Right renal pelvis (tissue), 4 donors: ENCODE data around the gene AAGAB. TPM values are rescaled to one million over a fixed set of nuclear protein-coding genes. Genes with fewer than 3 reads are reported as not detected.

Experiments
- DNase-seq, 4 donors: peaks; one replicate each; pipeline ENCODE4 v3.0.0-alpha.2; 2013; ENCODE audit warnings: low read depth in 4 of 4, low spot score in 3 of 4, missing footprints in 1 of 4
- polyA plus RNA-seq, 4 donors: library from polyadenylated mRNA; unstranded; fragments of 120-200 nt; gene quantifications; one replicate each; pipeline ENCODE4 v1.2.1, GENCODE V29; 2013; ENCODE audit not compliant: insufficient read length in 4 of 4

Gene AAGAB
- polyA plus RNA-seq, 4 donors = 50.8 to 65.3 (median 63.1) TPM

DNA sequence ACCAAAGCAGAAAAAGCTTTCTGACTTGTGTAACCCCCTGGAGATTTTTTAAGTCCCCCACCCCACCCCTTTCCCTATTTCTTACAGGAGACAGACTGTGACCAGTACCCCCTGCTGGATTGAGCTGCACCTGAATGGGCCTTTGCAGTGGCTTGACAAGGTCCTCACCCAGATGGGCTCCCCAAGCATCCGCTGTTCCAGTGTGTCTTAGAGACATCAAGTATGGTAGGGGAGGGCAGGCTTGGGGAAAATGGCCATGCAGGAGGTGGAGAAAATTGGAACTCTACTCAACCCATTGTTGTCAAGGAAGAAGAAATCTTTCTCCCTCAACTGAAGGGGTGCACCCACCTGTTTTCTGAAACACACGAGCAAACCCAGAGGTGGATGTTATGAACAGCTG lies 64.1 kb downstream of the AAGAB start:
- DNase-seq = no peak

DNA sequence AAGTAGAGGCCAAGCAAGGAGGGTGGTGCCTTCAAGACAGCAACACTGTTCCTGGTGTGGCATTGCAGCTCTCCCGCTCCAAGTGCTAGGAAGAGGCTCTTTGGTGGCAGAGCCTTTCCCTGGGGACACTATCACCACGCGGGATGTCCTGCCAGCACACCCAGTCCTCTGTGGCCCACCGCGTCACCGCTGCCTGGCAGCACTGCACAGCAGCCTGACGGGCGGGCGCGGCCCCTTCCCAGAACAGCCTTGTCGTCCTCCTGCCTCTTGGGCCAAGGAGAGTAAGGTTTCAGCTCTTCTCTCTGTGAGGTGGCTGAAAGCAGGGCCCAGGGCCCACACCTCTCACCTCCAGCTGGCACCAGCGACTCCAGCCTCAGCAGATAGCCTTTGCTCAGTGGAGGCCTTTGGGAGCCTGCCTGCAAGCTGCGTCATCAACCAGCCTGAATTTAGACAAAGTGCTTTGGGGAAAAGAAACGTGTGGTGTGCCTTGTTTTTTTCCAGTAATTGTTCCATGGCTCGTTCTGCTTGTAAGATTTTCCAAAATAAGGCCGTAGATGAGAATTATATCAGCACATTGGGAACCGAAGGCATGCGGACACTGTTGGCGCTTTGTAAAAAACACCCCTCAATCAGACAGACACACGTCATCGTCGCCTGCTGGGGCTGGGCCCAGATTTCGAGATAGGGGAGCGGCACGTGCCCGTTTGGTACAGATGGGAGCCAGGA lies 65.0 kb downstream of the AAGAB start:
- no peak for DNase-seq

DNA sequence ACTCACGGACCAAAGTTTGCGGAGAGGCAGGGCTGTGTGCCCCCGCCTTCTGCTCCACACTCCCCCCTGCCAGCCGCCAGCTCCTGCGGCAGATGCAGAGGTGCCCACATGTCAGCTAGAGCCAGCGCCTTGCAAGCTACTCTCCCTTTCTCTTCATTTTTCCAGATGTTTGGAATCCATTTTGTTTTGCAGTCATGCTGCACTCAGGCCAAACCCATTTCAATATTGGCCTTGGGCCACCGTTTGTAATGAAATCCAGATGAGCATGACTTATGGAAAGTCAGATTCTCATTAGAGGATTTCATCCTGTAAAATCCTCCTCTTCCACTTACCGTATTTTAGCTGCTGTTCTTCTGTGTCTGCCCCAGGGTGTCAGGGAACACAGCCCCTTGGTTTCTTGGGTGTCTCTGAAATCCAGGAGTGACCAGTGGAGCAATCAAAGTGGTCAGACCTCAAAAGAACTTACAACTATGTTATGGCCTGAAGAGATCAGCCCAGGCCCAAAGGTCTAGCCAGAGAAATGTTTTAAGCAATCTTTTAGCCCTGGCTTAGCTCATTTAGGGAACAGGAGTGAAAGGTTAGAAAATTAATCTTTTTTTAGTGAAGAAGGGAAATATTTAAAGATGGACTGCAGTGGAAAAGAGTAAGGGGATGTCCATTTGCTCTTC lies 65.8 kb downstream of the AAGAB start:
- DNase-seq = peak in 1 of 4 donors; percentile 52

DNA sequence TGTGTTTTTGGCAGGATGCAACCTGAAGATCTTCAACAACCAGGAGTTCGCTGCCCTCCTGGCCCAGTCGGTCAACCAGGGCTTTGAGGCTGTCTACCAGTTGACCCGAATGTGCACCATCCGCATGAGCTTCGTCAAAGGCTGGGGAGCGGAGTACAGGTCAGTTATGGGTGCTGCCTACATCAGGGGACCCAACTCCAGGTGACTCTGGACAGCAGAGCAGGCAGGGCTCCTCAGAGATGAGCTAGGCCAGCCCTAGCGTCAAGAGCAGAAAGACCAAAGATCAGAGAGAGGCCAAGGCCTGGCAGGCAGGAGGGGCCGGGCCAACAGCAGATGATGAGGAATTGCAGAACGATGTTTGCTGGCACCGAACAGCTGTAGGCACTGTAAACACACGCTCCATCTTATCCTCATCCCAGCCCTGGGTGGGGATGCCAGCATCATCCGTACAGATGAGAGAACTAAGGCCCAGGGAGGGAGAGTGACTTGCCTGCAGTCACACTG lies 67.1 kb downstream of the AAGAB start:
- DNase-seq = no peak

DNA sequence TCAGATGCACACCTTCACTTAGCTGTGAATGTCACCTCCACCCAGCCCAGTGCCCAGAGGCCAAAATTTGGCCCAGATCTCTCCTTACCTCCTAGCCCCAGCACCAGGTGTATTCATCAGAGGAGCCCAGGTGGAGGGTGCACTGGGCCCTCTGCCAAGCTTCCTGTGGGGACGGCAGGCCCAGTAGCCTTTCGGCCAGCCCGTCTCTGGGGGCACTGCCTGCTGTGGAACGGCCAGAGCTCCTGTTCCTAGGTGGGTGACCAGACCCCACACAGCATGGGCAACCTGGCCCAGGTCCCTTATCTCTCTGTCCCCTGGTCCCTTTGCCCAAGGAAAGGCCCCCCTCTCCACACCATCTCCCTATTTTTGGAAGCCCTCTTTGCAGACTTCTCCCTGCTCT lies 67.8 kb downstream of the AAGAB start:
- DNase-seq = no peak

DNA sequence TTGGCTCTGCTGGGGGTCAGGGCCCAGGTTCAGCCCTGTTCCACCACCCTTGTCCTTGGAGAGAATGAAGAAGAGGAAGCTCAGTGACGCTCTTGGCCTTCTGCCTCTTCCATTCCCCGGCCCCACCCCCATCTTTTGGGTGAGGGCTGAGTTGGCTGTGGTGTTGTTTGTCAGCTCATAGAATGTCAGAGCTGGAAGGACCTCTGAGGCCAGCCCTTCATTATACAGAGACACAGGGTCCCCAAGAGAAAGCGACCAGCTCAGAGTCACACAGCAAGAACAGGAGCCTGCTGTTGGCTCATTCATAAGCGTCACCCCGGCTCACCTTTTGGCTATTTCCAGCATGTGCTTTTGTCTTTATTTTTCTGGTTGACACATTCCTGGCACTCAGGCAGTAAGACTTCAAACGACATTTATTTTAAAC lies 68.2 kb downstream of the AAGAB start:
- no peak for DNase-seq

DNA sequence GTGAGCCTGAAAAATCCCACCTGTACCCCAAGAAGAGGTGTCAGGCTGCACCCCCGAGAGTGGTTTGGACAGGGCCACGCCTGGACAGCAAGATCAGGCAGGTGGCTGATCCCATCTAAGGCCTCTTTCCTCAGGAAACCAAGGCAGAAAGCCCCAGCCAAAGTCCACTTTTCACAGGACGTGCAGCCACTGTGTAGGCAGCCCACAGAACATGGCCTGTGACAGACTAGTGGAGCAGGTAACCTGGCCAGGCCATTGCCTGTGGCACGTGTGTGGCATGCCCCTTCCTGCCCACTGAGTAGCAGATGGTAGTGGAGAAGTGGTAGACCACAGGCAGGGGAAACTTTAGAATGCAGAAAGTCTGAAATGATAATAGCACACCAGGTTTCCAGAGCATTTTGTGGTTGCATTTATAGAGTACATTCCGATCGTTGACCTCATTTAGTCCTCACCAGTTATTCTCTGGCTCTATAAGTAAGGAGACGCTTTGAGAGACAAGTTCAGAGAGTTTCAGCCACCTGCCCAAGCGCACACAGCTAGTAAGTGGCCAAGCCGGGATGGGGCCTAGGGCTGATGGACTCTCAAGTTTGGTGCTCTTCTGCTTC lies 68.7 kb downstream of the AAGAB start:
- no peak for DNase-seq

DNA sequence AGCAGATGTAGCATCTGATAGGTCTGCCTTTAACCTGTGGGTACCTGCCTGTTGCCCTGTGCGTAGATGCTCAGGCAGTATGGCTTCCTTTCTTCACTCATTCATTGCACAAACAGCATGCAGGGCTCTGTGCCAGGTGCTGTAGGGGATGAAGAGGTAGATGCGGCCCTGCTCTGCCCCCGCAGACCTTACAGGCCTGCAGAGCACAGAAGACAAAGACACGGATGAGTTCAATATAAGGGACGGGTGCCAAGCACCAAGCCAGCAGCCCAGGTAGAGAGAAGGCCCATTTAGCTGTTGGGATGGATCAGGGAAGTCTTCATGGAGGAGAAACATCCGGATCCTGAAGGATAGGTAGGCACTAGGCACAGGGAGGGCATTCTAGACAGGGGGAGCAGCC lies 69.4 kb downstream of the AAGAB start:
- DNase-seq = no peak

DNA sequence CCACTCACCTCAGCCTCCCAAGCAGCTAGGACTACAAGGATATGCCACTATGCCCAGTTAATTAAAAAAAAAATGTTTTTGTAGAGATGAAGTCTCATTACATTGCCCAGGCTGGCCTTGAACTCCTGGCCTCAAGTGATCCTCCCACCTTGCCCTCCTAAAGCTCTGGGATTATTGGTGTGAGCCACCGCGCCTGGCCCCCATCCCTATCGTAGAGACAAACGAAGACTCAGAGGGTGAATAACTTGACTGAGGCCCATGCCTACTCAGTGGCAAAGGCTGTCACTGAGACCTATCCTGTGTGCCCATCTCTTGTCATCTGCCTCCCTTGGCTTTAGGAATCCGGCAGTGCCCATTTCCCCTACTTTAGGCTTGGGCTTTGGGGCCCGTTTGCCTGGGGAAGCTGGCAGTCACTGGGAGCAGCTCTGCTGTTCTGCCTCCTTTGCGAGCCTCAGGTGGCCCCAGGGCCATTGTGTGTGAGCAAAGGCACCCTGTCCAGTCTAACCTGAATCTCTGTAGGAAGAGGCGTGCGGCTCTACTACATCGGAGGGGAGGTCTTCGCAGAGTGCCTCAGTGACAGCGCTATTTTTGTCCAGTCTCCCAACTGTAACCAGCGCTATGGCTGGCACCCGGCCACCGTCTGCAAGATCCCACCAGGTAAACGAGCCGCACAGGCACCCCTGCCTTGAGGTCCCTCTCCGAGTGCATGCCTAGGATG lies 70.1 kb downstream of the AAGAB start:
- DNase-seq = no peak

DNA sequence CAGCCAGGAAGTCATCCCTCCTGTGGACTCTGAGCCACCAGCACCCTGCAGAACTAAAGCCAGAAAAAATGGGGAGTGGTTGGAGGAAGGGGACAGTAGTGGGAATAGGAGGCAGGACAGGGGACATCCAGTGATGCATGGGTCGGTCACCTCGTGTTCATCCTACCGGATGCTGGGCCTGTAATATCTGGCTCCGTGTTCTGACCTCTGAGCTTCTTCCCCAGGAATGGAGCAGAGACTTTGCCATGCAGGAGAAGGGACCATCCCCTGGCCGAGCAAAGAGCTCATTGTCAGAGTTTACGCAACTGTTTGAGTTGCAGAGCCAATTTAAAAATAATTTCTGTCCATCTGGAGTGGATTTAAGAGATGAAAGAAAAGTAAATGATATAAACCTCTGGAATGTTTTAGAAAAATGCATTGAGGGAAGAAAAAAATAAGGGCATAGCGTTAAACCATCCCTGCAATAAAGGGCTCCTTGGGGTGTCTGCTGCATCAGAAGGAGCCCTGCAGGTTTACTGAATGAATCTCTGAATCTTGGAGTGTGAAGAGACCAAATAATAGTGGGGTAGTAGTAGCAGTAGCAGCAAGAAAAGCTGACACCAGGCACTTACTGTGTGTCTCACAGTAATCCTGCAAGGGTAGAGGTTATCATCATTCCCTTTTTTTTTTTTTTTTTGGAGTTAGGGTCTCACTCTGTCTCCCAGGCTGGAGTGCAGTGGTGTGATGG lies 70.9 kb downstream of the AAGAB start:
- DNase-seq = no peak

DNA sequence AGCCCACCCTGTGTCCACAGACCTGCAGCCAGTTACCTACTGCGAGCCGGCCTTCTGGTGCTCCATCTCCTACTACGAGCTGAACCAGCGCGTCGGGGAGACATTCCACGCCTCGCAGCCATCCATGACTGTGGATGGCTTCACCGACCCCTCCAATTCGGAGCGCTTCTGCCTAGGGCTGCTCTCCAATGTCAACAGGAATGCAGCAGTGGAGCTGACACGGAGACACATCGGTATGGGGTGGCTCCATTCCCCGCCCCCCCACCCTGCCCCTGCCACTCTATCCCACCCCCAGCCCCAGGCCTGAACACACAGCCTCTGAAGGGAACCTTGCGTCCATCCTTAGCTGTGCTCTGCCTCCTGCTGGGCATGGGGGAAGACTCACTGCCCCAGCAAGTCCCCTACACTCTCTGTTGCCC lies 73.2 kb downstream of the AAGAB start:
- DNase-seq = no peak

DNA sequence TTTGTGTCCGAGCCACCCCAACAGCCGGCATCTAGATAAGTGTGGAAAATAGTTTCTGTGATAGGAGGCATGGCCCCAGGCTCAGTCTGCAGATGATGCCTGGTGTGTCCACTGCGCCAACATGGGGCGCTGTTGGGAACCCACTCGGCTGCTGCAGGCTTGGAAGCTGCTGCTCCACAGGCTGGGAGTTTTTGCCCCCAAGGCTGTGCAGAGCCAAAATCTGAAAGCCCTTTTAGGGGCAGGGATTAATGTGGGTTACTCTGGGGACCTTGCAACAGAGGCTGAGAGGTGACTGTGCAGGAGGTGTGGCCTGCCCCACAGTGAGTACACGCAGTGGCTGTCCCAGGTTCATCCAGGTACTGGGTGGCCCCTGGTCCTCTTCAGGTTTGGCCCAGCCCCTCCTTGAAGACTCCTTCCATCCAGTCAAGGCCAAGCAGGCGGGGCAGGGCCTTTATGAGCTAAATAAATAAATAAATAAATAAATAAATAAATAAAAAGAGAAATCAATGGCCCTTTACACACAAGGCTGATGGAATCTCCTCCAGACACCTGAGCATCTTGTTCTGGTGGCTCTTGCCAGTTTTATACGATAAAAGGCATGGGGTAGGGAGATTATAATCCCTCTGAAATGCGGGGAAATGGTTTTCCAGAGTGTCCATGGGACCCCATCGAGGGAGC lies 73.8 kb downstream of the AAGAB start:
- no peak for DNase-seq

DNA sequence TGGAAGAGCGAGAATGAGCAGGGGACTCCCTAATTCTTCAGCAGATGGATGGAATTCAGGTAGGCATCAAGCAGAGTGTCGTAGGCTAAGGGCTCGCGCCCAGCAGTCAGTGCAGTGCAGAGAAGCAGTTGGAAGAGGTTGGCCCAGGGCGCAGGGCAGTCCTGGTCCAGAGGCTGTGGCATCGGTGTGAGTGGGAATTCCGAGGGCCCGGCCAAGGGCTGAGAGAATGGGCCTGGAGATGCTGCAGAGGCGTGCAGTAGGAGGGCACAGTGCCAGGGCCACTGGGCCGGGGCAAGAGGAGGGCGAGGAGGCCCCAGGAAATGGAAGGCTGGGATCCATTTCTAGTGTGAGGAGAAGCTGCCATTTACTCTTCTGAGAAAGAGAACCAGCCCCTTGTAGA lies 74.4 kb downstream of the AAGAB start:
- no peak for DNase-seq

DNA sequence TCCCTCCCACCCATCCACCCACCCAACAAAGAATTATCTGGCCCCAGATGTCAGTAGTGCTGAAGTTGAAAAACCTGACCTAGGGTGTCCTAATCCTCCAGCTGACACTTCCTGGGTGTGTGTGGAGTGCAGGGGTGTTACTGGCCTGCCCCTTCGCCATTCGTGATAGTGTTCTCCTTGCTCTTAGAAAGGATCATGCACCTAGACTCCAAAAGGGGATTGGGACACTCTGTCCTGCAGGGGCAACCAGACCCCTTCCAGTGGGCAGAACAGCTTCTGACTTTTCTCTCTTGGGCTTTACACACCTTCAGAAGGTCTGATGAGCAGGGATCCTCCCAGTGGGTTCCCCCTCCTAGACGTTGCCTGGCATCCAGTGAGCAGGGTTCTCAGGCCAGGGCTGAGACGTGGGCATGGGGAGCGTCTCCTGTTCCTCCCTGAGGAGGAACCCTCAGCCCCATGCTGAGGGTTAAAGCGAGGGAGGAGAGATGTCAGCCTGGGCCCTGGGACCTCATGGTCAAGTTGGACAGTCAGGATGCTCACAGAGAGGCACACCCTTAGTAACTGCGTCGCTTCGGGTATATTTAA lies 75.0 kb downstream of the AAGAB start:
- no peak for DNase-seq

DNA sequence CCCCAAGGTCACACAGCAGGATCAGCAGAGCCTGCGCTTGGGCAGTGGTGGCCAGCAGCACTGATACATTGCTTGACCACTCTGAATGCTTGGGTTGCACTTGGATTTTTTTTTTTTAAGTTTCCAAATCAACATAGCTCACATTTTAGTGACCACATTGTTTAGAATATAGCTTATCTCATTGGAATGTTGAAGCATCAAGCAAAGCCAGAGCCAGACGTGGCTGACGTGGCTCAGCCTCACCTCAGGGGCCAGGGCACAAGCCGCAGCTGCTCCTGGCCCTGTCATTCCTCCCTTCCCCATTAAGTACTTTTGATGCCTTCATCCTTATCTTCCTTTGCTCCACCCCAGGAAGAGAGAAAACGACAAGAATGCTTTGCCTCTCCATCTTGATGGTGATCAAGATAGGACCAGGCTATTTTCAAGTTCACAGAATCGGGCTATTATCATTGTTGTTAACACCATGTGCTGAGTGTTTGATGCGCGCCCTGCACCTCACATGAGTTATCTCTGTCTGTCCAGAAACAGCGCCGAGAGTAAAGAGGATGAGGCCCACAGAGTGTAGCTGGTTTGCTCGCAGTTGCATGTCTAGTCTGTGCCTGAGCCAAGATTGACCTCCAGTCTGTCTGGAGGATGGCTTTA lies 75.8 kb downstream of the AAGAB start:
- no peak for DNase-seq

DNA sequence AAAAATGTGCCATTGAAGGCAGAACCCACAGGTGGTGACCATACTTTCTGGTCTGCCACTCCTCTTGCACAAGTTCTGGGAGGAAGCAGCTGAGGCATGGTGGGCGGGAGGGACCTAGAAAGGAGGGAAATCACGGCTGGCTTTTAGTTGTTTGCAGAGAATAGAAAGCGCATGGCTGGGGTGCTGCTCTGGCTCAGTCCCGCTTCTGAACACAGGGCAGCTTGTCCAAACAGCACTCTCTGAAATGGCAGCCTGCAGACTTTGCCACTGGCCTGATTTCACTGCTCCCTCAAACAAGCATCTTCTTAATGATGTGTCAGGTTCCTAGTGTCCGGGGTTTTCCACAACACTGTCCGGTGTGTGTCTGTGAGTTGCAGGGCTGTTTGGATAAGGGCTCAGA lies 76.7 kb downstream of the AAGAB start:
- no peak for DNase-seq

DNA sequence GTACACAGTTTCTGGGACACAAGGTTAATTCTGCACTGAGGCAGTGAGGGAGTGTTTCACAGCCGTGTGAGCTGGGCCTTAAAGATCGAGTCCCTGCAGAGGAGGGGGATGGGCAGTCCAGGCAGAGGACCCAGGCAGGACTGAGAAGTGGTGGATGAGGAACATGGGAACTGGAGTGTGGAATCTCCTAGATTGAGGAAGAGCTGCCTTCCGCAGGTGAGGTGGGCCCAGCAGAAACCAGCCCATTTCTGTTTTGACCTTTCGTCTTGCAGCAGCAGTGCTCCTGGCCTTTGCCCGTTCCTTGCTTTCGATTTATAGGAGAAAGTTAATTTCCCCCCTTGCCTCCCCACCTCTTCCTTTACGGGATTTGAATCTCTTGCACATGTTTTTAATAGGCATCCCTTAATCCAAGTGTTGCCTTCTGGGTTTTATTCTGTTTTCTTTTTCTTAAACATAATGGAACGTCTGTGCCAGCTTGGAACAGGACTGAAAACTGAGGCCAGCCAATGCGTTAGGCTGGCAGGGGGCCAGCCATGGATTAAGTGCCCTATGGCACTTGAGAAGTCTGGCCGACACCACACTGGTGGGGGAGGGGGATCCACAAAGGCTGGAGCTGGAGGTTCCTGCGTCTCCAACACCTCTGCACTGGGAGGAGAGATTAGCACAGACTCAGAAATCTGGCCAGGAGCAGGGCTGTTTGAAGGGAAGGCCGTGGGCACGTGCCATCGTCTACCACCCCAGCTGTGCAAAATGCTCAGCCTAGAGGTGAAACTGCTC lies 78.1 kb downstream of the AAGAB start:
- no peak for DNase-seq

DNA sequence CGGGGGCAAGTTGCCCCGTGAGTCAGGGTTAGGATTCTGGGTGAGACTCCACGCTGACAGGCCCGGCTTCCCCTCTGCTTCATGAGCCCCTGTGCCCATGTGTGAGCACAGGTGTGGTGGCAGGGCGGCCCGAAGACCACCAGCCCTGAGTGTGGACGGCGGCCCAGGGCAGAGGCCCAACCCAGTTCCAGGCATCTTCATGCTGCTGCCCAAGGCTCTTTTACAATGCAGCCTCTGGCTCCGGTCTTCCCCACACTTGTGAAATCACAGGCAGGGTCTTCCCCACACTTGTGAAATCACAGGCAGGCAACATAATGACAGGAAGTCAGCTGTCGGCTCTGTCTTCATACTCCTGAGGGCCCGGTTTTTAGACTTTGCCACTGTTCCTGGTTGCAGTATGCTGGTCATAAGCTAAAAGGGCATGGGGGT lies 78.8 kb downstream of the AAGAB start:
- DNase-seq = no peak
